Measurements from ENCODE around the gene RGS3. TPM values are rescaled to one million over a fixed set of nuclear protein-coding genes. Genes with fewer than 3 reads are reported as not detected.

RGS3 gene
- total RNA-seq, 1 experiment from 2014 or later = 148 TPM

DNA sequence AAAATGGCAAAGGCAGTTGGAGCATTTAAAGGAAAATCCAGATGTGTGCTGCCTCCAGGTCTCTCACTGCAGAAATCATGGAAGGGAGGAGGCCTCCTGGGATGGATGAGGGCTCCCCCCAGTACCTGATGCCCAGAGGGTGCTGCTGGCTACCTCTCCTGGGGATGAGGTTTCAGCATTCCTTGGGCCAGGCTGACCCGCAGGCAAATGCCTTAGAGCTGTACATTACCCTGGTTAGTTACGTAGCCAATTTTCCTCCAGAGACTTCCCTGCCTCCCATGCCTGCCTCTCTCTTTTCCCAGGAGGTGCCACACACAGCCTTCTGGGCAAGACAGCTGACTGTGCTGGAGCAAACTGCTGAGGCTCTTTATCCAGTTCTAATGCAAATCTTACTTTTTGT is 65.3 kb downstream of the RGS3 start:
- H3K9me3 ChIP-seq = no peaks in the 10 kb centered on the region
- H3K27me3 ChIP-seq = no peaks in the 10 kb centered on the region
- no peak overlapping the region for H3K4me3 ChIP-seq
- H3K36me3 ChIP-seq = no peaks in the 10 kb centered on the region
- DNase-seq = no peak

DNA sequence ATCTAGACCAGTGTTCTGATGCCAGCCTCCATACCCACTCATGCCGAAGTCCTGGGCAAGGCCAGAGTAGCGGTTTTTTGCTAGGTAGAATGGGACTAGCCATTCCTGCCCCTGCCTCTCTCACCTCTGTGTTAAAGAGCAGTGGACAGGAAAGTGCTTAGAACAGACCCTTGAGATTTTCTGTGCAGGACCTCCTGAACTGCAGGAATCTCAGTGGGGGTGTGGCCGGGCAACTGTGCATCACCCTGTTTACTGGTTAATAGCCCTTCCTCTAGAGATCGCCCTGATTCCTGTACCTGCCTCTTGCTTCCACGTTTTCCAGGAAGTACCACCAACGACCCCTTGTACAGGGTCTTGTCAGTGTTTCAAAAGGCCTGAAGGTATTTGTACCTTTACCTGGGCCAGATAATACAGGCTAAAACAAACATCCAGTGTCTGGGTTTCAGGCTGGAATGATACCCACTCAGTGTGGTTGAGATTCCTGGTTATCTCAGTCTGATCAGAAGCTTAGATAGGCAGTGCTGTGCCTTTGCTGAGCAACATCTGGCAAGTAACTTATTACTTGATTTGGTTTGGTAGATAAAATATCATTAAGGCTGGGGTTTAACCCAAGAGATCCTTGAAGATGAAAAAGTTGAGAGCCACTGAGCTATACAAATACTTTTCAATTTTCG is 65.9 kb downstream of the RGS3 start:
- no peak for DNase-seq
- Histone ChIP-seq H3K4me3 (no peak overlapping the region), H3K9me3 (no peaks in the 10 kb centered on the region), H3K27me3 (no peaks in the 10 kb centered on the region), H3K36me3 (no peaks in the 10 kb centered on the region)

DNA sequence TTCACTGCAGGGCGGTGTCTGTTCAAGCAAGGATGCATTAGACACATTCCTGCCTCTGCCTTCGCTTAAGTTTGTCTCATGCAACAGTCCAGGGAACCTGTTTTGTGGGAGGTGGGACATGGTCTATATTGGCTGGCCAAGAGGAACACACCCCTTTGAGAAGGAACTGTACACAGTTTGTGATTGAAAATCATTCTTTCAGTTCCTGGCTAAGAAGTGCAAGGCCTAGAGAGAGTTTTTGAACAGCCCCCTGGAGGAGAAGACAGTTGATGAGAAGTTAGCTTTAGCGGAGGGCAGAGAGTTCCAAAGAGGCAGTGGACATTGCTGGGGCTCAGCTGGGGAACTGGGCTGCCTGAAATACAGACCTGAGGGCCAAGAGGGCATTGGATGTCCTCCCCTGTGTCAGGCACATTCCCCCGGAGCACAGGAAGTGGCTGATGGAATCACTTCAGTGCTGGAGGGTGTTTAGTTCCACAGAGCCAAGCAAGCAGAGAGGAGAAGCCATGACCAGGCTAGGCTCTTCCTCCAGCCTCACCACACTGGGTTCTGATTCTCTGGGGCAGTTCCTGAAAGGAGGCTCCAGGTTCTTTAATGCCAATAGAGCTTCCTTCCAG is 66.6 kb downstream of the RGS3 start:
- H3K9me3 ChIP-seq = no peaks in the 10 kb centered on the region
- no peak overlapping the region for H3K4me3 ChIP-seq
- no peaks in the 10 kb centered on the region for H3K27me3 ChIP-seq
- DNase-seq = no peak
- H3K36me3 ChIP-seq = no peaks in the 10 kb centered on the region

DNA sequence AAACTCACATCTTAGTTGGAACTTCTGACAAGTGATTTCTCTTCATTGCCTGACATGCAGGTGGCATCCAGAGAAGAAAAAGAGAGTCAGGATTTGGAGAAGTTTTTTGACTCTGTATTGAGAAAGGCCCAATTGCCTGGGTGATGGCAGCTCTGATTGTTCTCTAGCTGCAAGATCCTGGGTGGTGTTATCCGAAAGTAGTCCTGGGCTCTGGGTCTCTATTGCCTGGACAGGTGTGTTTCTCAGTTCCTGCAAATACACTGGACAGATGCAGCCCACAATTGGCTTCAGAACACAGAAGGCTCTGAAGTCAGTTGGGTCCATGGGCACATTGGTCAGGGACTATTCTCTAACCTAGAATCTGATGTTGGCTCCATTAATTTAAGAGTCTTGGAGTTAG is 67.4 kb downstream of the RGS3 start:
- H3K36me3 ChIP-seq = no peaks in the 10 kb centered on the region
- H3K4me3 ChIP-seq = no peak overlapping the region
- no peak for DNase-seq
- no peaks in the 10 kb centered on the region for H3K9me3 ChIP-seq
- H3K27me3 ChIP-seq = no peaks in the 10 kb centered on the region

DNA sequence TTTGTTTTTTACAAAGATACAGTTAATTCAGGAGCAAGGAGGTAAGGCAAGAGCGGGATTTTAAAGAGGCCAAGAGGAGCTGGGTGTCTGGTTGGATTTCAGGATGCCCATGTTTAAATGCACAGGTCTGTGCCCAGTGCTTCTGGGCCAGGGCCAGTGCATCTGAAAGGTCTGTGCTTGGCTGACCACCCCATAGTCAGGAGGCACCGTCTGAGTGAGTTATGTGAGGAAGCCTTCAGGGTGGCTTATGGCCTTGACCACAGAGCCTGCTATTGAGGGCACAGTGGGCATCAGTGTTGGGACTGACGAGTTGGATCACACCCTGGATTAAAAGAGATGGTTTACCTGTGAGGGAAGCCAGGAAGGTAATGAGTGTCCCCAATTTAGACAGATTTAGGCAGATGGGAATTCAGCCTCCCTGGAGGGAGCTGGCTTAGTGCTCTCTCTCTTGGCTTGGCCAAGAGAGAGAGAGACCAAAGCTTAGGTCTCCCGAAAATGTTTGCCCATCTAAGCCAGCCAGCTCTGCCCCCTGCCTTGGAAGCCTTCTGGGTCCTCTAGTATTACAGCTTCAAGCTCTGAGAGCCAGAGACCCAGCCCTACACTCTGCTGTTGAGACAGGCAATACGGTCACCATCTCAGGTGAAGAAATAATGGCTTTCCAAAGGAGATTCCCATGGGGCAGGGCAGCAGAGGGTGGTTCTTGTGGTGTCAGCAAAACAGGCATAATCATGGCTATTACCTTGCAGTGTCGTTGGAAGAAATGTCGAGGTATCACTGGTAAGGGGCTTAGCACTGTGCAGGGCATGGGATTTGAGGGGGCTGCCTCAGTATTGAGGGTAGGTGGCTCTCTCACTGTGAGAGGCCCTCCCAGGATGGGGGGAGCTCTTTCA is 68.6 kb downstream of the RGS3 start:
- Histone ChIP-seq H3K4me3 (no peak overlapping the region), H3K27me3 (no peaks in the 10 kb centered on the region), H3K9me3 (no peaks in the 10 kb centered on the region), H3K36me3 (no peaks in the 10 kb centered on the region)
- DNase-seq = no peak

DNA sequence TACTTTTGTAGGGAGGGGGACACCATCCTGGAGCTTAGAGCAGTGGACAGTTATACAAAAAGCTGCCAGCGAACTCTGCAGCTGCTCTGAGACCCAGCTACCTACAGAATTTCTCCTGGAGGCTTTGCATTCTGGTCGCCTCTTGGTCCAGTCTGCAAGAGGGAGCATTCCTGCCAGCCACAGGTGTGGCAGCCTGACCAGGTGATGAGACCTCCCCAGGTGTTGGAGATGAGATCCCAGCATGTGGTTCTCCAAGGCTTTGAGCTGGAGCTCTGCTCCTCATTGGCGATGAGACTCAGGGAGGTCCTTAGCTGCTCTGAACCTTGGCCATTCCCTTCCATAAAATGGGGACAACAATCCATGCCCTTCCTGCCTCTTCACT is 69.3 kb downstream of the RGS3 start:
- no peak for DNase-seq
- H3K9me3 ChIP-seq = no peaks in the 10 kb centered on the region
- H3K4me3 ChIP-seq = no peak overlapping the region
- no peaks in the 10 kb centered on the region for H3K36me3 ChIP-seq
- no peaks in the 10 kb centered on the region for H3K27me3 ChIP-seq

DNA sequence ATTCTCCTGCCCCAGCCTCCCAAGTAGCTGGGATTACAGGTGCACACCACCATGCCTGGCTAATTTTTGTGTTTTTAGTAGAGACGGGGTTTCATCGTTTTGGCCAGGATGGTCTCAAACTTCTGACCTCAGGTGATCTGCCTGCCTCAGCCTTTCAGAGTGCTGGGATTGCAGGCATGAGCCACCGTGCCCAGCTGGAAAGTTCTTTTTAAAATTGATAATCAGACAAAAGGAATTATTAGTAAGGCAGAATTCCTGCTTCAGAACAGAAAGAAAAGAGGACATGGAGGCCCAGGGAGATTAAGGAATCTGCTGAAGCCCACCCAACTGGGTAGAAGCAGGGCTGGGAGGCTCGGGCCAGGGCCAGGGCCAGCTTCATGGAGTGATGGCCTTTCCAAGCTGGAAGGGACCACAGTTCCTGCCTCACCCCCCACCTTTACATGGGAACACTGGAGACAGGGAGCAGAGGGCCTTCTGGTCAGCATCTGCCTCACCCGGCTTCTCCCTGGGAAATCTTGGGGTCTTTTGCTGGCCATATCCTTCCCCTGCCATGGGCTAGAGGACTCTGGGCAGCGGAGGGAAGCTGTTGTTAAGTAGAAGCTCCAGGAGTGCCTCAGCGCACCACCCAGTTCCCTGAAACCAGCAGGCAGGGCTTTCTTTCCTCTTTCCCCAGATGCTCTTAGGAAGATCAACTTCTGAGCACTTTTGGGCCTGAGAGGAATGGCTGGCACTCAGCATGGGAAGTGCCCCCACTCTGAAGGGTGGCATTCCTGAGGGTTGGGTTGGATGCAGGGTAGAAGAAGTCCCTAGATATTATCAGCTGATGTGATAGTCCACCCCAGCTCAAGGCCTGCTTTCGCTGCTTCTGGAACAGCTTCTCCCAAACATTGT is 70.1 kb downstream of the RGS3 start:
- no peak for DNase-seq
- H3K9me3 ChIP-seq = no peaks in the 10 kb centered on the region
- H3K27me3 ChIP-seq = no peaks in the 10 kb centered on the region
- no peaks in the 10 kb centered on the region for H3K36me3 ChIP-seq
- H3K4me3 ChIP-seq = no peak overlapping the region

DNA sequence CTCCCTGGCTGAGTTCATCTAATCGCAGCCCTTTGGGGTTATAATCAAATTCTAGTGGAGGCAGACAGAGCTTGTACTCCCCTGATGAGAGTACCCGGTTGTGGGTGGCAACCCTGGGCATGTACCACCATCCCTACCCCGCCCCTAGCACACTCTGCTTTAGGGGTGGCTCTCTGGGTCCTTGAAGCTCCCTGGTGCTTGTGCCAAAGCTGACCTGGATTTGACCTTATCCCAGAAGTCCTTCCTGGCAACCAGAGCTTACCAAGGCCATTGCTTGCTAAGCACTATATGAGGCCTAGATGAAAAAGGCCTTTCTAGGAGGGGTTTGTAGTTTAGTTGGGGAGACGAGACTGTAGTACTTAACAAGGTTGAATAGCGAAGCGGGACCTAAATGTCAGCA is 72.2 kb downstream of the RGS3 start:
- H3K27me3 ChIP-seq = no peaks in the 10 kb centered on the region
- H3K4me3 ChIP-seq = no peak overlapping the region
- H3K9me3 ChIP-seq = no peaks in the 10 kb centered on the region
- no peaks in the 10 kb centered on the region for H3K36me3 ChIP-seq
- no peak for DNase-seq

DNA sequence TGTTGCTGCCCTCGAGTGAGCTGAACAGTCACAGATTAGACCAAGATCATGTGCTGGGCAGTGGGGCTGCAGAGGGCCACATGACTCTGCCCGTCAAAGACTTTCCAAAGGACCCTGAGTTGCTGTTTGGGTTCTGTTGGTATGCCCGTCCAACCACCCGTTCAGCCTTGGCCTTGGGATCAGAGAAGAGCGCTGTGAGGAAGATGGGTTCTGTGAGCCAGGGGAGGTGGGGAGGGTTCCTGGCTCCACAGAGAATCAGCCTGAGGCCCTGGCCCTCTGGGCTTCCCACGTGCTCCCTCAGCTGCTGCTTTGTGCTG is 72.6 kb downstream of the RGS3 start:
- H3K36me3 ChIP-seq = no peaks in the 10 kb centered on the region
- no peak for DNase-seq
- no peaks in the 10 kb centered on the region for H3K9me3 ChIP-seq
- H3K4me3 ChIP-seq = no peak overlapping the region
- no peaks in the 10 kb centered on the region for H3K27me3 ChIP-seq

DNA sequence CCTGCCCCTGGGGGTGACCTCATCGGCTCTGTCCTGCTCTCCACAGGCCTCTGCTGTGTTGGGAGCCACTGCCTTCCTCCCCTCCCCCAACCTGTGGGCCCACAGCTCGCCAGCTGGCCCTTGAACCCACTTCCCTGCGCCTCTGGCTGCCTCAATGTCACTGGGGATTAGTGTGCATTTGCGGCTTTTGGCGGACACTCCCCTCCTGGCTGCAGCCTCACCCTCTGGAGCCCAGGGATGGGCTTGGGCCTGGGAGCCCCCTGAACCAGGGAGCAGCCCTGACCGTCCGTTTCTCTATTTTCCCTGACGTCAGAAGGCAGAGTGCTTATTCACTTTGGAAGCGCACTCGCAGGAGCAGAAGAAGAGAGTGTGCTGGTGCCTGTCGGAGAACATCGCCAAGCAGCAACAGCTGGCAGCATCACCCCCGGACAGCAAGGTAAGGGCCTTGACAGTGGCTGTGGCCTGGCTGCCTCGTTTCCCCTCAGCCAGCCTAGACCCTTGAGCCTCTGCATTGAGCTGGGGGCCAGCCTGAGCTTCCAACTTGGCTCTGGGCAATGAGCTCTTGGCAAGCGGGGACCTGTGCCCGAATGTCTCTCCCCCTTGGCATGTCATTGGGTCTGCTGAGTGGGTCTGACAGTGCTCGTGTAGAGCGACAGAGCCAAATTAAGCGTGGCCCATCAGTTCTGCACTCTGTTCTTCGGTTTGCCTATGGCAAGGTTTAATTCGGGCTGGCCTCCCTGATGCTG is 73.1 kb downstream of the RGS3 start:
- no peaks in the 10 kb centered on the region for H3K27me3 ChIP-seq
- no peak overlapping the region for H3K4me3 ChIP-seq
- H3K9me3 ChIP-seq = no peaks in the 10 kb centered on the region
- H3K36me3 ChIP-seq = no peaks in the 10 kb centered on the region
- peak; percentile 37 for DNase-seq

DNA sequence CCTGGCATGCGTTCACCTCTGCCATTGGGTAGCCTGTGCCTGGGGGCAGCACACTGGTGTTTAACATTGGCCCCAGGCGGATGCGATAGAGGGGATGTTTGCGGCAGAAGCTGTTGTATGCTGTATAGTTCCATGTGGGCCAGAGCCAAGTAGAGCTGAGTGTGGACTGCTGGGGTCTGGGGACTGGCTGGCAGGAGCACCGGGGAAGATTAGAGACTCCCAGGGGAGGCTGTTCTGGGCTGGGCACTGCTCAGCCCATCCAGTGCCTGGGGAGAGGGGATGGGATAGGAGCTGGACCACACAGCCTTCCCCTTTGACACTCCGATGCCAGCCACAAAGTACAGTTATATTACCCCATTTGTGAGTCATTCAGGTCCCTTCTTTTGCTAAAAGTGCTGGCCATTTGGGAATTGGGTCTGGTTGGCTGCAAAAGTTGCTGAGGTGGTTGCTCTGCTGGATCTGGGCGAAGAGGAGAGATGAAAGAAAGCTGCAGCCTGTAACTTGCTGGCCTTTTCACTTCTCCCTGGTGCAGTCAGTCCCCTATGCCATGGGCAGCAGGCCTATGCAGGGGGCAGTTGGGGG is 73.8 kb downstream of the RGS3 start:
- H3K36me3 ChIP-seq = no peaks in the 10 kb centered on the region
- no peaks in the 10 kb centered on the region for H3K9me3 ChIP-seq
- H3K27me3 ChIP-seq = no peaks in the 10 kb centered on the region
- no peak for DNase-seq
- H3K4me3 ChIP-seq = no peak overlapping the region

DNA sequence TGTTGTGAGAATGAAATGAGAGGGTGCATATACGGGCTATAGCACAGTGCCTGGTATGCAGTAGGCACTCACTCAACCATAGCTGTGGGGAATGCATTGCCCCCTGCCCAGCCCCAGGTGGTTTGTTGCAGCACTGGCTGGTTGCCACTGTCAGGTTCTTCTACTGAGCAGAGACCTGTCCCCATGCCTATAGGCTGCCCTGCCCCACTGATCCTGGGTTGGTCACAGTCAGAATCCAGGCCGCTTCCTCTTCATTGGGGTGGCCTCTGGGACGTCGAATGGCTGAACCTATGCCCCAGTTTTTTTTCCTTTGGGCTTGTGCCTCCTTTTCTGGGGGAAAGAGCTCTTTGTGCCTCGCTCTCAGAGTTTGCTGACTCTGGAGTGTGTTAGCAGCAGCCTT is 74.6 kb downstream of the RGS3 start:
- no peaks in the 10 kb centered on the region for H3K36me3 ChIP-seq
- H3K4me3 ChIP-seq = no peak overlapping the region
- H3K27me3 ChIP-seq = no peaks in the 10 kb centered on the region
- H3K9me3 ChIP-seq = no peaks in the 10 kb centered on the region
- no peak for DNase-seq

DNA sequence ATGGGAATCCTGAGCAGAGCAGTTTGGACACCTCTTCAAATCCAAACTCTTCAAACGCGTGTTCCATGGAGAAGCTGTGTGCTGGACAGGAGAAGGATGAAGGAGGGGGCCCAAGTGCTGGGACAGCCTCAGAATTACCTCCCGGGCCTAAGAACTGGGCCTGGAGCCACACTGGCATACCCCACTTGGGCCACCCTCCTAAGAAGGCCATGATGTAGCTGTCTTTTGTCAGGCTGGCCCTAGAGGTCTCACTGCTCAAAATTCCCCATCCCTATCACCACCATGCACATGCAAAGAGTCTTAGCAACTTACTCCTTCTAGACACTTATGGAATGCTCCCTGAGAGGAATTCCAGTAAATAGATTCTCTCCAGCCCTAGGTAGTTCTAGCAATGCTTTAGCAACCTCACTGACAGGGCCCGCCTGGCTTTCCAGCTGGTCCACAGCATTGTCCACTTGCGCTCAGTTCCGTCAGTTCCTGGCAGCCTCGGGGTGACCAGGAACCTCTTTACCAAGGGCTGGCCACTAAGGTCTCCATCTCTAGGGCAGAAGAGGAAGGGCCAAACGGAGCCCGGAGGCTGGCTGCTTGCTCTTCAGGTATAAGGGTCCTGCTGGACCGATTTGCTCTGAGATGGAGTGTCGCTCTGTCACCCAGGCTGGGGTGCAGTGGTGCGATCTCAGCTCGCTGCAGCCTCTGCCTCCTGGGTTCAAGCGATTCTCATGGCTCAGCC is 75.3 kb downstream of the RGS3 start:
- Histone ChIP-seq H3K4me3 (no peak overlapping the region), H3K9me3 (no peaks in the 10 kb centered on the region), H3K27me3 (no peaks in the 10 kb centered on the region), H3K36me3 (no peaks in the 10 kb centered on the region)
- no peak for DNase-seq

DNA sequence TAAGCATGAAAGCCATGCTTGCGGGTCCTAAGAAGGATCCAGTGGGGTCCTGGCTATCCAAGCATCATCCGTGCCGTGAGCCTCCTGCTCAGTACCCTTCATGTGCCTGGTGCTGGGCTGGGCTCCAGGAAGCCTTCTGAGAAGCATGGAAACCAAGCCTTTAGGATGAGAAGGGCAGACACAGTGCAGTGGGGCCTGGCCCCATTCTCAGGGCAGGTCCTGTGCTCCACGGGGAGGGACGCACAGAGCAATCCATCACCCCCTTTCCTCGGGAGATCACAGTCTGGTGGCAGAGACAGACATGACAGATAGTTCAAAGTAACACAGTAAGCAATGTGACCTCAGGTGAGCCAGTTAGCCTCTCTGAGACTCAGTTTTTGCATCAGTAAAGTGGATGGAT is 76.9 kb downstream of the RGS3 start:
- Histone ChIP-seq H3K4me3 (no peak overlapping the region), H3K9me3 (no peaks in the 10 kb centered on the region), H3K27me3 (no peaks in the 10 kb centered on the region), H3K36me3 (no peaks in the 10 kb centered on the region)
- DNase-seq = no peak

DNA sequence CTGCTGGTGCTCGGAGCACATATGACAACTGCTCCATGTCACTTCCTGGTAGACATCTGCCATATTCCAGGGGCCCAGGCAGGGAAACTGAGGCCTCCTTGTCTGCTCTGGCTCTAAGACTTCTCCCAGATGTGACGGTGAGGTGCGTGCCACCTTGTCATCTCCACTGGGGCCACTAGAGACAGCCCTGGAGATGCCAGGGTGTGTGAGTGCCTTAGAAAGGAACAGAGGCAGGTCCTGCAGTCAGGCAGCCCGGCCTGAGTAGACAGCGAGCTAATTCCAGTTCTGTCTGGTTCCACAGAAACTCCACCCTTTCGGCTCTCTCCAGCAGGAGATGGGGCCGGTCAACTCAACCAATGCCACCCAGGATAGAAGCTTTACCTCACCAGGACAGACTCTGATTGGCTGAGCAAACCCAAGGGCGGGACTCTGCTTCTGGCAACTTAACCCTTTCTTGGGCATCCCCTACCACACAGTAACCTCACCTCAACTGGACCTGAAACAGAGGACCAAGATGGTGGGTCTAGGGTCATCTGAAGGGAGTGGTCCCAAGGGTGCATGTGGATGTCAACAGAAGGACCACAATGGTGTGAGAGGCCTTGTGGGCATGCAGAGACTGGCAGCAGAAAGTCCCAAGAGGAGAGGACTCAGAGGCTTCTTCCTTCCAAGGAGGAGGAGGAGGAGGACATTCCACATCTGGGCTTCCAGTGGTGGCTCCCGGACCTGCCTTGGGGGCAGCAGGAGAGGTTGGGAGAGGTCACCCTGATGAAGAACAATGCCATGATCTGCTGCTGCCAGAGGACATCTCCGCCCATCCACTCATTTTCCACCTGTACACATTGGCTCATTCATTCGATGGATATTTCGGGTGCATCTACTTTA is 77.7 kb downstream of the RGS3 start:
- DNase-seq = peak; percentile 23
- H3K36me3 ChIP-seq = no peaks in the 10 kb centered on the region
- no peaks in the 10 kb centered on the region for H3K9me3 ChIP-seq
- no peaks in the 10 kb centered on the region for H3K27me3 ChIP-seq
- no peak overlapping the region for H3K4me3 ChIP-seq
